Esophagus mucosa (tissue), 1 donor: ENCODE measurements around the gene TTLL3. TPM values are rescaled to one million over a fixed set of nuclear protein-coding genes. Genes with fewer than 3 reads are reported as not detected.
"Not testable (repeated sequence)": the region's sequence is repeated elsewhere in the genome, so short reads cannot be mapped to it uniquely, and the experiment has no call there.

ENCODE experiments used
- ATAC-seq: fragments of 200-7000 bp; cut with Tn5 transposase; one replicate; pipeline ENCODE4 v1.9.1; 2020
- total RNA-seq: library from RNA; stranded (reverse); gene quantifications from one replicate; pipeline ENCODE4 v1.2.4, GENCODE V29; 2023
- donor health status: DM: yes; HTN: yes; CAD: no.

The TTLL3 gene
- total RNA-seq, 1 donor from 2014 or later, result 12.3 TPM

DNA sequence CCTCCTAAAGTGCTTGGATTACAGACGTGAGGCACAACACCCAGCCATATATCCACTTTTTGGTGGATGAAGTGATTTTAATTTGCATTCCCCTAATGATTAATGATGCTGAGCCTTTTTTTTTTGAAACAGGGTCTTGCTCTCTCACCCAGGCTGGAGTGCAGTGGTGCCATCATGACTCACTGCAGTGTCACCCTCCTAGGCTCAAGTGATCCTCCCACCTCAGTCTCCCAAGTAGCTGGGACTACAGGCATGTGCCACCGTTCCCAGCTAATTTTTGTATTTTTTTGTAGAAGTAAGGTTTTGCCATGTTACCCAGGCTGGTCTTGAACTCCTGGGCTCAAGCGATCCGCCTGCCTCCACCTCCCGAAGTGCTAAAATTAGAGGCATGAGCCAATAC lies 62.0 kb downstream of the TTLL3 start:
- not testable (repeated sequence) for ATAC-seq

DNA sequence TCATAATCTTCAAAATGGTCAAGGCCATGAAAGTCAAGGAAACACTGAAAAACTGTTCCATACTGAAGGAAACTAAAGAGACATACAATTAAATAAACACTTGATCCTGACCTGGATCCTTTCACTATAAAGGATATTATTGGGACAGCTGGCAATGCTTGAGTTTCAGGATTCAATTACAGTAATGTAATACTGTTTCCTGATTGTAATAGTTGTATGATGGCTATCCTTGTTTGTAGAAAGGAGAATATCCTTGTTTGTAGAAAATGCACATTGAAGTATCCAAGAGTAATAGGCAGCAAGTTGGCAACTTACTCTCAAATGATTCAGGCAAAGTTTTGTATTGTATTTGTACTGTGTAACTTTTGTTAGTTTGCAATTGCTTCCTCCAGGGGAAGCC lies 65.4 kb downstream of the TTLL3 start:
- ATAC-seq, result no peak

DNA sequence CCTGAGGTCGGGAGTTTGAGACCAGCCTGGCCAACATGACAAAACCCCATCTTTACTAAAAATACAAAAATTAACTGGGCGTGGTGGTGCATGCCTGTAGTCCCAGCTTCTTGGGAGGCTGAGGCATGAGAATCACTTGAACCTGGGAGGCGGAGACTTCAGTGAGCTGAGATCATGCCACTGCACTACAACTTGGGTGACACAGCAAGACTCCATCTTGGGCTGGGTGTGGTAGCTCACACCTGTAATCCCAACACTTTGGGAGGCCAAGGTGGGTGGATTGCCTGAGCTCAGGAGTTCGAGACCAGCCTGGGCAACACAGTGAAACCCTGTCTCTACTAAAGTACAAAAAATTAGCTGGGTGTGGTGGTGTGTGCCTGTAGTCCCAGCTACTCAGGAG lies 66.2 kb downstream of the TTLL3 start:
- ATAC-seq, result not testable (repeated sequence)

DNA sequence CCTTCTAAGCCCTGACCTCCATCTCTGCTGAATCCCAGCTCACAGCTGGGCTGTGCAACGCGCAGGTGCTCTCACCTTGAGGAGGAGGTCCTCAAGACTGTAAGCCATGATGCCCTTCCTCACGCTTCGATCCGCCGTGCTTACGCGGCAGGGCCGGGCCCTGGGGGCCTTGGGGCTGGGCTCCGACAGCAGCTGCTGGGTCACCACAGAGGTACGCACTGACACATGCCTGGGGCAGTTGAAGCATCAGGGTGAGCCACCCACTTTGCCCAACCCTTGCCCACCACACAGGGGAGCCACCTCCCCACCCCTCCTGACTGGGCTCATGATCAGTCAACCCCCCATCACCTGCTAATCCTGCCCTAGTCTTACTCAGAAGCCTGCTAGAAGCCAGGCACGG lies 66.9 kb downstream of the TTLL3 start:
- no peak for ATAC-seq

DNA sequence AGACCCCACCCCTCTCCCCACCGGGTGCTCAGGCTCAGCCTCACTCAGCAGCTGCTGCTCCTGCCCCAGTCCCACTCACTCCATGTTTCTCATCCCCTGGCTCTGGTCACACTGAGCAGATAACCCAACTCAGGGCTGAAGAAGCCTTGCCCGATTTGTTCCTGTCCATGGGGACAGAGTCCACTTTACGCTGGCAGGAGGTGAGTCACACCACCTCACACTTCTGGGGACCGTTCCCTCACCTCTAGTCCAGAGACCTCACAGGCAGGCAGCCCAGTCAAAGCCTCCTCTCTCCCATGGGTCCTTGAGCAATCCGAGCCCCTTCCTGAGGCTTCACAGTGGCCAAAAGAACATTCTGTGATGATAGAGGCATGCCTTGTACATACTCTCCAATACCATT lies 68.6 kb downstream of the TTLL3 start:
- no peak for ATAC-seq

DNA sequence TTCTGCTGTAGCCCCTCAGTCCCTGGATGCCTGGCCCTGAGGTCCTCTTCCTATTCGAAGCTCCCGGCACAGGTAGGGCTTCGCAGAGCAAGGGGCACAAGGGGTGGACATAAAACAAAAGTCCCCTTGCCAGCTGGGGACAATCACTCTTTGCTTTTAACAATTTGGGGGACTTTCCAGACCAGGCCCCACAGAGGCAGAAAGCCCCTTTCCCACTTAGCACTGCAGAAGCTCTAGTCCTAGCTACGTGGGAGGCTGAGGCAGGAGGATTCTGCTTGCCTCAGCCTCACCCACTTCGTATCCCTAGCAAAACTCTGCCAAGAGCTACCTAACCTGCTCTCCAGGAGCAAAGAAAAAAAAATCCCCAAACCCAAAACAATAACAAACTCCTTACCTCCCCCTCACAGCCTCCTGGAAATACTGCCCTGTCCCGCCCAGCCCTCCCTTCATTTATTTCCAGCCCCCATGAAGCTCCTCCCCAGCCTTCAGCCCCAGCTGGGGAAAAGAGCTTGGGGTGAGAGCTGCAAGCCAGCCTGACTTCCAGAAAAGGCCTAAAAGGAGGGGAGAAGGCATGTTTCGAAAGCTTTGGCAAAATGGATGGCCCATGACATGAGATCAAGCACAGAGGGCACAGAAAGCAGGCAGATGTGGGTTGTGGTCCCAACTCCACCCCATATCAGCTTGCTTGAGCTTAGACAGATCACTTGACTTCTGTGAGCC lies 69.9 kb downstream of the TTLL3 start, which contains the start of gene CIDEC:
Gene CIDEC, minus strand, starts transcription at position 424 of the 720 bp plus-strand sequence. CDS start 1,767 bp downstream, outside the sequence.
- ATAC-seq, result no peak

DNA sequence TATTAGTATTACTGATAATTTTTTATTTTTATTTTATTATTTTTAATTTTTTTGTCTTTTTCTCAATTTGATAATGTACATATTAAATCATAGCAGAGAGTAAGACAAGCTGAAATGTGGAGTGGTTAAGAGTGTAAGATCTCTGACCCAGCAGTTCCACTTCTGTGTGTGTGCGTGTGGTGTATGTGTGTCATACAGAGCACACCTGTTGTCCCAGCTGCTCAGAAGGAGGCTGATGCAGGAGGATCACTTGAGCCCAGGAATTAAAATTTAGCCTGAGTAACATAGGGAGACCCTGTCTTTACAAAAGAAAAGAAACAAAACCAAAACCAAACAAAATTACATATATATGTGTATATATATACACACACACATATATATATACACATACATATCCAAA lies 71.4 kb downstream of the TTLL3 start:
- no peak for ATAC-seq

DNA sequence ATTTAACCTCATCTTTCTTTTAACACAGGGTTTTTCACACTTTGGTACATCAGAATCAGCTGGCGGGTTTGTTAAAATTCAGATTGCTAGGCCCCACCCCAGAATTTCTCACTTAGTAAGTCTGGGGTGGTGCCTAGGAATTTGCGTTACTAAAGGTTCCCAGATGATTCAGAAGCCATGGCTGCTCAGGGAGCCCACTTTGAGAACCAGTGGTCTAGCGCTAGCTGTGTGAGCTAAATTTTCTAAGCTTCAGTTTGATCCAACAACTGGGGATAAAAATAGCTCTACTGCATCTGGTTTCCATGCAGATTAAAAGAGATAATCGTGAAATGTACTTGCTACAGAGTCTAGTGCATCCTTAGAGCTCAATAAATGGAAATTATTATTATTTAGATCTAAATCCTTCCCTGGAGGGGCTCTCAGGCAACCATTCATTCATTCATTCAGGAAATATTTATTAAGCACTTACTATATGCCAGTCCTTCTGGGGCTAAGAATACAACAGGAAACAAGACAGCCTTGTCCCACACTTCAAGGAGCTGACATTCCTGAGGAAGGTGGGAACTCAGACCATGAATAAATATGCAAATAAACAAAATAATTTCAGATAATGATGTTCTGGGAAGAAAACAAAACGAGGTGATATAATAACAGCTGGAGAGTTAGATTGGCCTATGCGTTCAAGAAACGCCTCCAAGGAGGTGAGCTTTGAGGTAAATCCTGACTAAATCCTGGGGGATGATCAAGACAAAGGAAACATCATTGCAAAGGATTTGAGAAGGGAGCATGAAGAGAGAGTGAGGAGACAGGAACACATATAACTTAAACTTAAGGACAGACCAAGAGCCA lies 73.9 kb downstream of the TTLL3 start:
- no peak for ATAC-seq

DNA sequence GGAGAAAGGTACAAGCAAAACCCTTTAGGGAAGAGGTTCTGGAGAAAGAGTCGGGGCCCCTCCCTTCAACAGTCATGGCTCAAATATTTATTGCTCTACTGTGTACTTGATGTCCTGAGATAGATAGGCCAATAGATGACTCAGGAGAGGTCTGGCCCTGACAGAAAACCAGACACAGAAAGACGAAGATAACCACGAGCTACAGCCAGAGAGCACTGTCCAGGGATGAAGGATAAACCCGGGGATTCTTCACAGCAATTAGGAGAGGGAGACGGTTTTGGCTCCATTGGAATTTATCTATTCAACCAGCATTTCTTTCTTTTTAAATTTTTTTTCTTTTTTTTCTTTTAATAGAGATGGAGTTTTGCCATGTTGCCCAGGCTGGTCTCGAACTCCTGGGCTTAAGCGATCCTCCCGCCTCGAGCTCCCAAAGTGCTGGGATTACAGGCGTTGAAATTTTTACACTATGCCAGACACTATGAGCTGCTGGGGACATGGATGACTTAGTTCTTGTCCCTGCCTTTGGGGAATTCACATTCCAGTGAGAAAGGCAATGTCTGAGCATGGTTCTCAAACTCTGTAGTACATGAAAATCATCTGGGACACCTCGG lies 74.6 kb downstream of the TTLL3 start:
- ATAC-seq, result peak; percentile 96

Other genes with a start within 250 kb of the TTLL3 start
- gene MTMR14, start 160.8 kb upstream of the TTLL3 start, total RNA-seq, result 22.0 TPM
- gene CPNE9, start 106.4 kb upstream of the TTLL3 start, total RNA-seq, result not detected
- 11.9 TPM for gene BRPF1, start 78.5 kb upstream of the TTLL3 start, total RNA-seq
- gene OGG1, start 60.3 kb upstream of the TTLL3 start, total RNA-seq, result 9.6 TPM
- 2.6 TPM for gene CAMK1, start 40.3 kb upstream of the TTLL3 start, total RNA-seq
- gene TADA3, start 17.8 kb upstream of the TTLL3 start, total RNA-seq, result 32.3 TPM
- gene ARPC4, start 17.2 kb upstream of the TTLL3 start, total RNA-seq, result 154 TPM
- gene RPUSD3, start 33.7 kb downstream of the TTLL3 start, total RNA-seq, result 29.1 TPM
- not detected for gene CIDEC, start 70.0 kb downstream of the TTLL3 start, total RNA-seq
- 18.4 TPM for gene JAGN1, start 80.3 kb downstream of the TTLL3 start, total RNA-seq
- gene IL17RE, start 92.6 kb downstream of the TTLL3 start, total RNA-seq, result 12.9 TPM
- gene IL17RC, start 106.8 kb downstream of the TTLL3 start, total RNA-seq, result 26.6 TPM
- gene CRELD1, start 123.6 kb downstream of the TTLL3 start, total RNA-seq, result 4.6 TPM
- gene PRRT3, start 142.1 kb downstream of the TTLL3 start, total RNA-seq, result 0.56 TPM
- gene EMC3, start 176.6 kb downstream of the TTLL3 start, total RNA-seq, result 54.8 TPM
- 12.5 TPM for gene FANCD2, start 216.2 kb downstream of the TTLL3 start, total RNA-seq